K562 (cell line): ENCODE results near the gene SAMD4A. TPM values are rescaled to one million over a fixed set of nuclear protein-coding genes. Genes with fewer than 3 reads are reported as not detected.
A peak's percentile ranks its signal among the peaks of the same experiment; 100 is the strongest.

Source experiments
- ATAC-seq: fragments of 200-7000 bp; cut with Tn5 transposase; 3 replicates; pipeline ENCODE4 v1.9.1; 2020; ENCODE audit warnings: moderate library complexity
- BruUV-seq: library from RNA; stranded (reverse); fragments of 400-500 nt; replicated peaks from 2 replicates; lab custom pipeline; 2021; lab: Mats Ljungman, UMichigan
- CTCF ChIA-PET: fragments of 300-600 bp; formaldehyde crosslinking; extraction: SDS; loops from one replicate; lab custom pipeline; 2021; ENCODE audit warnings: low intra/inter-chr PET ratio; lab: Yijun Ruan, JAX
- POLR2A ChIA-PET: fragments of 300-600, 350-650 bp; sonication (Branson Sonifier 250); formaldehyde crosslinking; extraction: SDS; loops from one replicate; lab custom pipeline; 2021; ENCODE audit warnings: antibody characterized with exemption, inconsistent platforms; lab: Yijun Ruan, JAX
- DNase-seq, 4 experiments: peaks; one replicate each; pipeline versions ENCODE4 v3.0.0 to v3.0.0-alpha.2; 2011 to 2018; ENCODE audit warnings: low spot score in 3 of 4, mixed read lengths in 3 of 4; ENCODE audit errors: extremely low read depth in 1 of 4
- FAIRE-seq: peaks from 2 replicates; lab custom pipeline; 2011; peaks lifted over from hg19 to GRCh38; lab: Jason Lieb, UNC
- H2AFZ ChIP-seq: 2 replicates; pipeline ENCODE4 v1.6.0; 2011; ENCODE audit warnings: low read depth, low read length, control low read depth, inconsistent platforms
- H3K27ac ChIP-seq: fragments of 200-600 bp; 3 replicates; pipeline ENCODE4 v1.8.0; 2011; ENCODE audit warnings: low read depth, mild to moderate bottlenecking, control low read depth, inconsistent platforms, low read length, moderate library complexity, mixed read lengths; ENCODE audit errors: extremely low read depth
- H3K27me3 ChIP-seq, 2 experiments: fragments of 300-600 bp in 1 of 2; 2 replicates in 1 of 2; 3 replicates in 1 of 2; pipeline versions ENCODE4 v1.6.0 to v1.8.0; 2011; ENCODE audit warnings: inconsistent platforms in 2 of 2, low read length in 2 of 2, mild to moderate bottlenecking in 1 of 2, mixed read lengths in 1 of 2, moderate library complexity in 1 of 2; ENCODE audit not compliant: control insufficient read depth in 2 of 2, insufficient read depth in 2 of 2
- H3K36me3 ChIP-seq: fragments of 300-600 bp; 3 replicates; pipeline ENCODE4 v1.8.0; 2011; ENCODE audit warnings: mild to moderate bottlenecking, low read length, inconsistent platforms; ENCODE audit not compliant: control insufficient read depth, insufficient read depth
- H3K4me1 ChIP-seq, 2 experiments: fragments of 200-600 bp in 1 of 2; replicated peaks in 1 of 2; 2 replicates in 1 of 2; 3 replicates in 1 of 2; pipeline versions ENCODE4 v1.5.1 to v1.8.0; 2011; ENCODE audit warnings: inconsistent platforms in 2 of 2, low read length in 2 of 2, mild to moderate bottlenecking in 1 of 2, mixed read lengths in 1 of 2, moderate library complexity in 1 of 2; ENCODE audit not compliant: control insufficient read depth in 2 of 2, insufficient read depth in 2 of 2
- H3K4me2 ChIP-seq: 2 replicates; pipeline ENCODE4 v1.6.1; 2011; ENCODE audit warnings: low read length, control low read depth, inconsistent platforms, mixed read lengths; ENCODE audit not compliant: insufficient read depth
- H3K4me3 ChIP-seq: fragments of 200-600 bp; sonication (generic), shearing (Covaris generic); 2 replicates; pipeline ENCODE4 v1.5.1; 2016; ENCODE audit warnings: control low read depth, inconsistent platforms
- H3K79me2 ChIP-seq: fragments of 200-600 bp; 3 replicates; pipeline ENCODE4 v1.8.0; 2011; ENCODE audit warnings: low read length, inconsistent platforms; ENCODE audit not compliant: control insufficient read depth, insufficient read depth
- H3K9ac ChIP-seq, 2 experiments: 2 replicates each; pipeline versions ENCODE4 v1.6.0 to v1.6.1; 2011; ENCODE audit warnings: low read depth in 2 of 2, low read length in 2 of 2, control low read depth in 1 of 2, inconsistent platforms in 1 of 2, mild to moderate bottlenecking in 1 of 2, mixed read lengths in 1 of 2; ENCODE audit not compliant: insufficient read depth in 1 of 2
- H3K9me1 ChIP-seq: one replicate; pipeline ENCODE4 v1.6.0; 2011; ENCODE audit warnings: inconsistent platforms, mild to moderate bottlenecking, low read length, moderate library complexity; ENCODE audit not compliant: control insufficient read depth, insufficient read depth
- H3K9me3 ChIP-seq: replicated peaks from 2 replicates; pipeline ENCODE4 v1.5.1; 2011; ENCODE audit warnings: low read depth, low read length, inconsistent platforms; ENCODE audit not compliant: control insufficient read depth, insufficient read depth
- H4K20me1 ChIP-seq: replicated peaks from 2 replicates; pipeline ENCODE4 v1.6.1; 2011; ENCODE audit warnings: low read length, inconsistent platforms, mixed read lengths; ENCODE audit not compliant: control insufficient read depth, insufficient read depth
- EWSR1 ChIP-seq: fragments of 450-650 bp; IDR thresholded peaks from 2 replicates; pipeline ENCODE4 v1.6.1; 2018; ENCODE audit warnings: borderline replicate concordance, mild to moderate bottlenecking, low read depth, moderate library complexity; ENCODE audit not compliant: partially characterized antibody
- KDM5B ChIP-seq: fragments of 200-600 bp; sonication (generic); IDR thresholded peaks from 2 replicates; pipeline ENCODE4 v1.6.1; 2012; ENCODE audit warnings: low read depth, mild to moderate bottlenecking, moderate library complexity, low read length, control low read depth, inconsistent platforms; ENCODE audit not compliant: insufficient replicate concordance
- NFYB ChIP-seq: IDR thresholded peaks from 2 replicates; pipeline ENCODE4 v1.6.1; 2011; ENCODE audit warnings: mild to moderate bottlenecking, moderate library complexity; ENCODE audit not compliant: insufficient read length; ENCODE audit errors: extremely low read depth
- RBFOX2 ChIP-seq: fragments of 200-400 bp; formaldehyde crosslinking; IDR thresholded peaks from 2 replicates; pipeline ENCODE4 v1.6.1; 2017; ENCODE audit warnings: low read depth, mild to moderate bottlenecking, low read length, moderate library complexity
- RREB1 ChIP-seq: fragments of 250-450 bp; sonication (Bioruptor Pico); IDR thresholded peaks from 2 replicates; pipeline ENCODE4 v1.4.0; 2020
- SNAPC5 ChIP-seq: fragments of 250-450 bp; sonication (Bioruptor Pico); IDR thresholded peaks from 2 replicates; pipeline ENCODE4 v1.8.0; 2021; ENCODE audit warnings: moderate library complexity, mild to moderate bottlenecking, inconsistent platforms
- ZBTB1 ChIP-seq: sonication (generic); formaldehyde crosslinking; IDR thresholded peaks from 2 replicates; pipeline ENCODE4 v1.8.1; 2023; ENCODE audit warnings: missing genetic modification reagents, low read depth, mild to moderate bottlenecking, borderline replicate concordance
- ZC3H11A ChIP-seq: IDR thresholded peaks from 2 replicates; pipeline ENCODE4 v1.6.1; 2012; ENCODE audit warnings: low read depth, low read length, improper control_type of control experiment
- WGBS: fragments of 100-300 bp; shearing (Covaris generic); methylation state at CpG from one replicate; pipeline ENCODE4 v1.1.6; 2016; ENCODE audit warnings: low coverage, mixed read lengths; ENCODE audit not compliant: insufficient coverage; ENCODE audit errors: missing lambda C conversion rate; 5-methylcytosine and 5-hydroxymethylcytosine counted together
- in situ Hi-C: fragments of 300-500 bp; cut with MboI; formaldehyde crosslinking; loops from 4 replicates; pipeline ENCODE4 v1.15.0; 2018; ENCODE audit warnings: inconsistent platforms, mixed read lengths
- intact Hi-C: fragments of 100-400 bp; cut with micrococcal nuclease; formaldehyde crosslinking; loops from 2 replicates; pipeline ENCODE4 v1.14.2; 2022
- polyA plus RNA-seq, 8 experiments: library from polyadenylated mRNA; depleted of rRNA in 4 of 8; stranded (reverse) in 5 of 8; unstranded in 3 of 8; fragments of >200 nt; fragmentation: Nextera tagmentation in 2 of 8; fragmentation: Illumina TruSeq in 1 of 8; extraction: Ambion mirVana in 2 of 8; extraction: Trizol in 1 of 8; gene quantifications; 2 replicates each; pipeline versions ENCODE4 v1.2.1 to v1.2.3, GENCODE V29; 2011 to 2014; ENCODE audit warnings: inconsistent platforms in 1 of 8, missing spikeins in 1 of 8
- total RNA-seq, 7 experiments: library from RNA; depleted of rRNA in 6 of 7; stranded (reverse); fragments of >200 nt in 6 of 7; fragmentation: Illumina TruSeq in 2 of 7; extraction: Trizol in 2 of 7; gene quantifications; 2 replicates each; pipeline versions ENCODE4 v1.2.1 to v1.2.3, GENCODE V29; 2011 to 2021; ENCODE audit warnings: low replicate concordance in 1 of 7
- TF ChIP-seq, protein P1 (sequence below): fragments of 200-800 bp; sonication (Bioruptor generic); IDR thresholded peaks from 2 replicates; pipeline ENCODE4 v1.6.1; 2017; ENCODE audit warnings: missing genetic modification characterization, missing compliant biosample characterization

SAMD4A gene
- total and polyA plus RNA-seq, 9 of the 15 experiments (the other 6 are each of a cell fraction or from before 2014, with no cell fraction given), result 0.66 to 6.8 (median 3.3) TPM

DNA sequence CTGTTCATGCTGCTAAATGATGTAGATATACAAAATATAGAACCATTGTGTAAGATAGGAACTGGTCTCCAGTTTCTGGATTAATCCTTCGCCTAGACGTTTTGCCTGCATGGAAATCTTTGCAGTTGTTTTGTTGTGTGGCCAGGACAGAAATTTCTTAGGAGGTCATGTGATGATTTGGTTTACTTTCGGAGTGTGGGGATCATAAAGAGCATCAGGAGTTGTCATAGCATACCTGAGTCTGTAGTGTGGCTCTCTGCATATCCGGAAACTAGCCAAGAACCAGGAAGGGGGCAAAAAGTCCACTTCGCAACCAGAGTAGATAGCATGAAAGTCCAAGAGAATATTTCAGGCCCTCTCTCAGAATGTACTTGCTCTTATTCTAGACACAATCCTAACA, 3.1 kb downstream of the SAMD4A start (continued):
- TF ChIP-seq KDM5B, result no peak
- TF ChIP-seq NFYB, result no peak
- no peak for TF ChIP-seq ZBTB1 (CRISPR knock-in tag)
- no peak for TF ChIP-seq SNAPC5 (CRISPR knock-in tag)
- no peak for TF ChIP-seq ZC3H11A
- TF ChIP-seq, all 486 proteins: peak for 0

DNA sequence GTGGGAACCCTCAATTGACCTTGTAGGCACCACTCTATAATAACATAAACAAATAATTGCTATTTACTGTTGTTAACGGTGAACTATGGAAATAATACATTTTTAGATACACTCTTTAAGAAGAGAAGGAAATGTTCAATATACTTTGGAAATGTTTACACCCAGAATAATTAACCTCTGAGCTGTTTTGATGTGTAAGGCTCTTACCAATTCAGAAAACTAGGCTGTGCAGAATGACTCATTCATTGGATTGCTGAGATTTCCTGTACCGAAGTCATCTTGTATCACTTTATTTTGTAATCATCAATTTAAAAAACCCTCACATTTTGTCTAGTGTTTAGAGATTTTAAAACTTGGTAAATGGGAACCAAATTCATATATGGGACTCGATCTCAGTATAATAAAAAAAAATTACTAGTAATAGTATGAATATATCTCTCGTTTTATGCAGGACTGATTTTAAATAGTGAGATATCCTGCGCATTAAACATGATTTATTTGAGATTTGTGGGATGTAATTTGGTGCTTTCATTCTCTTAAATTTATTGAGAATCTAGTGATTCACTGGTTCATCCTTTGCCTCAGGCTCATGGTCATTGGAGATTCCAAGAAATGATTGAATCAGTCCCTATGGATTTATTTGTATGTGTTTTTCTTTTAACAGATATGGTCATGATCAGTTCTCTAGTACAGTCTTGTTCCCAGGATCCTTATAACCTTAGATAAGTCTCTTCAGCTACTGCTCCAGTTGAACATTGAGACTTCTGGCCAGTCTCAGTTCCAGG, 3.9 kb downstream of the SAMD4A start:
- POLR2A ChIA-PET, result no interaction called here
- Histone ChIP-seq H3K4me1 (peaks cover 9 to 27% of the 10 kb centered on the region in 2 experiments; a peak in 4 of 5 replicates), H3K27ac (no peak overlapping the region), H3K36me3 (peaks cover 33% of the 10 kb centered on the region; the same call in 2 of the 3 replicates), H3K4me2 (no peak overlapping the region), H3K27me3 (no peaks in the 10 kb centered on the region), H2AFZ (no peak overlapping the region), H3K9ac (no peak overlapping the region), H3K9me3 (peaks cover 6% of the 10 kb centered on the region; the same call in 1 of the 2 replicates), H3K79me2 (peaks cover 34% of the 10 kb centered on the region), H3K9me1 (no peaks in the 10 kb centered on the region), H4K20me1 (no peaks in the 10 kb centered on the region), H3K4me3 (no peak overlapping the region)
- DNase-seq, result no peak
- intact Hi-C loops, result no loop called here
- CTCF ChIA-PET, result no interaction called here
- in situ Hi-C loops, result no loop called here
- no peak for ATAC-seq
- no peak for TF ChIP-seq RREB1 (CRISPR knock-in tag)
- TF ChIP-seq EWSR1, result no peak
- TF ChIP-seq, protein P1, sequence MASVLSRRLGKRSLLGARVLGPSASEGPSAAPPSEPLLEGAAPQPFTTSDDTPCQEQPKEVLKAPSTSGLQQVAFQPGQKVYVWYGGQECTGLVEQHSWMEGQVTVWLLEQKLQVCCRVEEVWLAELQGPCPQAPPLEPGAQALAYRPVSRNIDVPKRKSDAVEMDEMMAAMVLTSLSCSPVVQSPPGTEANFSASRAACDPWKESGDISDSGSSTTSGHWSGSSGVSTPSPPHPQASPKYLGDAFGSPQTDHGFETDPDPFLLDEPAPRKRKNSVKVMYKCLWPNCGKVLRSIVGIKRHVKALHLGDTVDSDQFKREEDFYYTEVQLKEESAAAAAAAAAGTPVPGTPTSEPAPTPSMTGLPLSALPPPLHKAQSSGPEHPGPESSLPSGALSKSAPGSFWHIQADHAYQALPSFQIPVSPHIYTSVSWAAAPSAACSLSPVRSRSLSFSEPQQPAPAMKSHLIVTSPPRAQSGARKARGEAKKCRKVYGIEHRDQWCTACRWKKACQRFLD (CRISPR knock-in tag), result no peak
- TF ChIP-seq RBFOX2, result peak; percentile 7; the same call in 1 of the 2 replicates
- 88% methylated on average over 5 of the region's 5 CpGs for WGBS
- no peak for FAIRE-seq
- BruUV-seq, result no TSS peak
